CD4-positive, alpha-beta T cell treated with Interleukin-6 for 4 hours (primary cell): Measurements from ENCODE around the gene GGTLC1.

Experiments
- DNase-seq: peaks from one replicate; pipeline ENCODE4 v3.0.0-alpha.2; 2020; ENCODE audit warnings: mixed read lengths

The GGTLC1 gene

DNA sequence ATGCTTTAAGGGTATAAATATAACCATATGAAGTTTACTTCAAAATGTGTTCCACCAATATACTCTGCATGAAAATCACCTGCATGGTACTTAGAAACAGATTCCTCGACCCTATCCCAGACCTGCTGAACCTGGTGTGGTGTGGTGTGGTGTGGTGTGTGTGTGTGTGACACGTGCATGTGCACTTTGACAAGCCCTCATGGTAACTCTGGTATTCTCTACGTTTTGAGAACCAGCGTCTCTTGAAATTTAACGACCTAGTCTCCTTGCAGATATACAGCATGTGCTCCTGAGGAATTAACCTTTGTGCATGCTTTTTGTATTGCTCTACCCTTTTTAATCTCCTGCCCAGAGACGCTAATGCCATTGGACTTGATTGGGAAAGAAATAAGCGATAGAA lies 29.5 kb downstream of the GGTLC1 start:
- DNase-seq: no peak

DNA sequence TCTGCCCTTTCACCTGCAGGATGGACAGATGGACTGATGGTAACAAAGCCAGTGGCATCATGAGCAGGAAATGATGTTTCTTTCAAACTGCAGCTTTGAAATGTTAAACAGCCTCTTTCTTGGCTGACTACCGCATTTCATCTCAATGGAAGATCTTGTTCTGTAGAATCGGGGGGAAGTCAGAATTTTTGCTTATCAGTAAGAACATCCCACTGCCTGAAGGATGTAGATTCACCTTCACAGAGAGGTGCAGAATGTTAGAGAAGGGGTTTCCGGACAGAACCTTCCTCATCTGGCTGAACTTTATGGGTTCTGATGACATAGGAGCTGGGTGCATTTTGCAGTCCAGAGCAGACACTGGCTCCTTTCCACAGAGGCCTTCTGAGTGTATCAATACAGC lies 32.7 kb downstream of the GGTLC1 start:
- no peak for DNase-seq

- DNase-seq: no peak
Observed at GRCh38 chr20:23954008-23954745, 34.4 kb downstream of the GGTLC1 start.

DNA sequence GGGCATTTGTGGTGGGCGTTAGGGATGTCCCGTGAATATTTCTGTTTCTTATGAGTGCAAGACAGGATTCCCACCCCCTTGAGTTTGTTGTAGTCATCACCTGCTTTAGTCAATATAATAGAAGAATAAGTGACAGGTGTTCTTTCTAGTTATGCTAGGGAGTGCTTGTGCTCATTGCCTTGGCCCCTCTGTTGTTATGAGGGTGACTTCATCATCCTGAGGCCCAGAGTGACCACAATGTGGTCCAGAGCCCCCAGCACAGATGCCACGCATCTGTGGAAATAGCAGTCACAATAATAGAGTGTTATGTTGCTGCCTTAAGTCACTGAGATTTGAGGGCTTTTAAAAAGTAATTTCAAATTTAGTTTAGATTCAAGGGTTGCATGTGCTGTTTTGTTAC lies 42.4 kb downstream of the GGTLC1 start:
- no peak for DNase-seq

DNA sequence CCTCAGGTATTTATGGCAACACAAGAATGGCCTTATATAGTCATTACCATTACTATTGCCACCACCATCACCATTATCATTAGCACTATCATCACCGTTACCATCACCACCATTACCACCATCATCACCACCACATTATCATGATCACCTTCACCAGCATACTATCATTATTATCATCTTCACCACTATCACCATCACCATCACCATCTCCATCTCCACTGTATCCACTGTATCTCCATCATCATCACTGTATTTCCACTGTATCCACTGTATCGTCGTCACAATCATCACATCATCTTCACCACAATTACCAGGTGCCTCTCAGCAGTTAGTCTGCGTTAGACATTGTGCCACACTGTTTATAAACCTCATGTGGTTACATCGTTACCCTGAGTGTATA lies 45.3 kb downstream of the GGTLC1 start:
- no peak for DNase-seq

GRCh38 chr20:23939641-23940040 lies 48.9 kb downstream of the GGTLC1 start:
- no peak for DNase-seq

DNA sequence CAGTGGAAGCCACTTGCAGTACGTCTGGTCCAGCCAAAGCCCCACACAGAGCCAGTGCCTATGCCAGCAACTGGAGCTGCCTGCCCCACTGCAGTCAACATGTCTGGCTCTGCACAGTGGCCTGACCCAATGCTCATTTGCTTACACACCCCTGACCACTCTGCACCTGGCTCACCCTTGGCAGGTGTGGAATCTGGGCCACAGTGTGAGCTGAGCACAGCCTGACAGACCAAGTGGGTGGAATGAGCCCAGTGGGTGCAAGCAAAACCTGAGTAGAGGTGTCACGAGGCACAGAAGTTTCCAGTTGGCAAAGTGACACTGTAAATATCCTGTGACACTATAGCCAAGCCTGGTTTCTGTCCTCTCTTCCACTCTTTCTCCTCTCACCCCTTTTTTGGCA lies 49.5 kb downstream of the GGTLC1 start:
- no peak for DNase-seq

- DNase-seq: no peak
Observed at GRCh38 chr20:23938118-23938438, 50.5 kb downstream of the GGTLC1 start.

GRCh38 chr20:23937303-23938117 lies 51.1 kb downstream of the GGTLC1 start:
- peak; percentile 70 for DNase-seq
